HG03175 (cell line): ENCODE measurements around the gene KRTAP5-4.
A peak's percentile ranks its signal among the peaks of the same experiment; 100 is the strongest.
"Not testable (repeated sequence)": the region's sequence is repeated elsewhere in the genome, so short reads cannot be mapped to it uniquely, and the experiment has no call there.

Source experiments
- ATAC-seq: cut with Tn5 transposase; IDR thresholded peaks from one replicate; pipeline ENCODE4 v1.9.1; 2021; ENCODE audit warnings: mild to moderate bottlenecking, moderate library complexity; ENCODE audit not compliant: unreplicated experiment

Gene KRTAP5-4

DNA sequence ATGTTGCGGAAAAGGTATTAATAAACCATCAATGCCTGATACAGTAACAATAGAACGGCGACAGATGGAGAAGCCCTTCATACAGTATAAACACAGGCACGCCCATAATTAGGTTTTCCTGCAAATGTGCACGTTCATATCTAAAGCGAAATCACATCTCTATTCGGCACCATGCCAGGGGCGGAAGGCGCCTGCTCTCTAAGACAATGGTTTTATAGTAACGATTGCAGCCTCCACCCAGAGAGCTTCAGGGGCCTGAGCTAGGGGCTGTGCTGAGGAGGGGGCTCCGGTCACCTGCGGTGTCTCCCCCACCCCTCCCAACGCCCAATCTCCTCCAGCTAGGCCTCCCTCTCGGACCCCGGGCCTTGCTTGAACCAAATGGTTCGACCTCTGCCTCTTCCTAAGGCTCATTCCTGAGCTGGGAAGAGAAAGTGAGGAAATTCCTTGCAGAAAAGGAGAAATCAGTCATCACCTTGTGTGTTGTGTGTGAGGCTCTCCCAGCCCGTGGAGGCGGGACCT is 17.2 kb upstream of the KRTAP5-4 start:
- no peak for ATAC-seq

DNA sequence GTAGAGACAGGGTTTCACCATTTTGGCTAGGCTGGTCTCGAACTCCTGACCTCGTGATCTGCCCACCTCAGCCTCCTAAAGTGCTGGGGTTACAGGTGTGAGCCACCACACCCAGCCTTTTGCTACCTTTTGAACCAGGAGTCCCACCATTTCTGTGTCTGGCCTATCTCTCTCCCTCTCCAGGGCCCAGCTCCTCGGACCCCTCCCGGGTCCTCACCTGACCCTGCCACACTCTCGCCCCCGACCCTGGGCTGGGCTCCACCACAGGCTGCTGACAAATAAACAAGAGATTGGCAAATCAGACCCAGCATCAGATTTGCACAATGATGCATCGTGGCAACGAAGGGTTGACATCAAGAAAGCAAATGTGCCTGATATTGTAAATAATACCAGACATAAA is 16.4 kb upstream of the KRTAP5-4 start:
- ATAC-seq: no peak

GRCh38 chr11:1637628-1638027 is 15.7 kb upstream of the KRTAP5-4 start:
- no peak for ATAC-seq

DNA sequence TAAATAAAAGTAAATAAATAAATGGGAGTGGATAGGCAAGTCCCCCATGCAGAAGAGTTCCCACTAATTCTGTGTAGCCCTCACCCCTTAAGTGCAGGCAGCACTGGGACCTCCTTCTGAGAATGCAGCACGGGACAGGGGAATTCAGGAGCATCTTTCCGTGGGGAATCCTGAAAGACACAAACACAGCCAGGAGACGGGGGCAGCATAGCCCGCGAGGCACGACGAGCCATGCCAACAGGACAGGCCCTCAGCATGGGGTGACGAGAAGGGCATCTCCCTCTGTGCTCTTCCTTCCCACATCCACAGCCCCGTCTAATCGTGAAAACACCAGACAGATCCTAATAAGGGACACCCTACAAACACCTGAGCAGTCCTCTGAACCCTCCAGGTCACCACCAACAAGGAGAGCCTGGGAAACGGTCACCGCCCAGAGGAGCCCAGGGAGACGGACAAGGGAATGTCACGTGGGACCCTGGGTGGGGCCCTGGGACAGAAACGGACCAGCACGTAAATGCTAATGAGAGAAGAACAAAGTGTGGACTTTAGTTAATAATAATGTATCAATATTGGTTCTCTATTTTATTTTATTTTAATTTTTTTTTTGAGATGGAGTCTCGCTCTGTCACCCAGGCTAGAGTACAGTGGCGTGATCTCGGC is 14.5 kb upstream of the KRTAP5-4 start:
- no peak for ATAC-seq

- ATAC-seq: no peak
Measured at GRCh38 chr11:1633864-1634263, 11.9 kb upstream of the KRTAP5-4 start.

DNA sequence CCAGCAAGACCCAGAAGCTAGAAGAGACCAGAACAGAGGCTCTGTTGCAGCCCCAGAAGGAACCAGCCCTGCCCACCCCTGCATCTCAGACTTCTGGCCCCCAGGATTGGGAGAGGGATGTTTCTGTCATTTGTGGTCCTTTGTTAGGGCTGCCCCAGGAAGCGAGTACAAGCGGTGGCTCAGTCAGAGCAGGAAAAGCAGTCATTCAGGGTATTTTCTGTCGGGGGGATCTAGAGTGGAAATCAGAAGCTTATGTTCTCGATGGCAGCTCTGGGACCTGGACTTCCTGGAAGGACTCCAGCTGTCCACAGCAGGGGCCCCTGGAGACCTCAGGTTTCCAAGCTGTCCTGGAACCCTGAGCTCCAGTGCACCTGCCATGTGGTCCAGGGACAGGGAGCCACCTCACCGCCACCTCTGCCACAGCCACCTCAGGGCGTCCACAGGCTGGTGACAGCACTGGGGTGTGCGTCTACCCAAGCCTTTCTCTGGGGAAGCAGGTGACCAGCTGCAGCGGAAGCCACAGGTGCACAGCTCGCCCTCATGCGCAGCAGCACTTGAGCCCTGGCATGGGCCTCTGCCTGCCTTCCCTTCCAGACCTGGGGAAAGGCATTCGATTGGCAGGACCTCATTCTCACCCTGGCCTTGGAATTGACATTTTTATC is 10.2 kb upstream of the KRTAP5-4 start:
- ATAC-seq: no peak

DNA sequence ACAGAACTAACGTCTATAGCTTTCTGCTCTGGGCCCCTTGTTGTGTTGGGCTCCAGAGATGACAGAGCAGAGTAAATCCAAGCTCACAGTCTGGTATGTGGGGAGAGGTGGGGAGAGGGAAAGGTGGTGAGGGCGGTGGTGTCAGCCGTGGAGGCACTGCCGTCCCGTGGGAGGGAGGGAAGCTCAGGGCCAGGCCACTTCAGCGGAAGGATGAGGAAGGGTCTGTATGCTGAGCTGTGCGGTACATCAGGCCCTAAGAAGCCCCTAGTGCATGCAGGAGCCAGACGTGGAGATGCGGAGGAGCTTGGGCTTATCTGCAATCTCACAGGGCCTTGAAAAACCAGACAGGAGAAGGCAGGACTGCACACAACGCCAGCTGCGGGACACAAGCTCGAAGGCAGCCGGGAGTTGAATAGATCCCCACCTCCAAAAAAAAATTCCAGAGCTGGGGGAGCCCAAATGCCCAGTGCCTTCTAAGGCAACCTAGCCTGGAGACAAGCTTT is 9.2 kb upstream of the KRTAP5-4 start:
- ATAC-seq: no peak

DNA sequence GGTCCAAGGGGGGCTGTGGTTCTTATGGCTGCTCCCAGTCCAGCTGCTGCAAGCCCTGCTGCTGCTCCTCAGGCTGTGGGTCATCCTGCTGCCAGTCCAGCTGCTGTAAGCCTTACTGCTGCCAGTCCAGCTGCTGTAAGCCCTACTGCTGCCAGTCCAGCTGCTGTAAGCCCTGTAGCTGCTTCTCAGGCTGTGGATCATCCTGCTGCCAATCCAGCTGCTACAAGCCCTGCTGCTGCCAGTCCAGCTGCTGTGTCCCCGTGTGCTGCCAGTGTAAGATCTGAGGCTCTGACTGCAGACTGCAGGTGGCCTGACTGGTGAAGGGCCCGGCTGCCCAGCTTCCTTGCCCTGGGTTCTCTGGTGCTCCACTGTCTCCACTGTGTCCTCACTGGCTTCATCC is 8.3 kb upstream of the KRTAP5-4 start:
- no peak for ATAC-seq

DNA sequence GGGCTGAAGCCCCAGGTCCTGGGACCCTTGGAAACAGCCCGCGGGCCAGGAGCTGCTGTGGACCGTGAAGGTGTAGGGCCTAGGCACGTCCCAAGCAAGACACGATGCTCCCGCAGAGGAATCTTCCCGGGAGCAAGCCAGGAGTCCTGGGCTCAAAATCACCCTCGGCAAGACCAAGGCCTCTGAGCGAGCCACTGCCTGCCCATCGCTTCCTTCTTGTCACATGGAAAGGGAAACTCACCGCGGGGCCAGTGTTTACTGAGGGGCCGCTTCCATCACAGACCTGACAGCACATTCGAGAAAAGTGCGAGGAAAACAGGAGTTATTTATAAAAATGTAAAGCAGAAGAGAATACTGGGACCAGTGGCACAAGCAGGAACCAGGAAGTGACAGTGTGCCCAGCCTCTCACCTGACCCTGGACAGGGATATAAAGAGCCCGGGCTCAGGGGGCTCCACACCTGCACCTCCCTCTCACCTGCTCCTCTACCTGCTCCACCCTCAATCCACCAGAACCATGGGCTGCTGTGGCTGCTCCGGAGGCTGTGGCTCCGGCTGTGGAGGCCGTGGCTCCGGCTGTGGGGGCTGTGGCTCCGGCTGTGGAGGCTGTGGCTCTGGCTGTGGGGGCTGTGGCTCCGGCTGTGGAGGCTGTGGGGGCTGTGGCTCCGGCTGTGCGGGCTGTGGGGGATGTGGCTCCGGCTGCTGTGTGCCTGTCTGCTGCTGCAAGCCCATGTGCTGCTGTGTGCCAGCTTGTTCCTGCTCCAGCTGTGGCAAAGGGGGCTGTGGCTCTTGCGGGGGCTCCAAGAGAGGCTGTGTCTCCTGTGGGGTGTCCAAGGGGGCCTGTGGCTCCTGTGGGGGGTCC is 7.6 kb upstream of the KRTAP5-4 start, which contains the start of gene KRTAP5-5:
Gene KRTAP5-5 (plus strand): TSS at position 450 of the 860 bp plus-strand sequence. CDS start 66 bp downstream, at position 516.
- no peak for ATAC-seq

DNA sequence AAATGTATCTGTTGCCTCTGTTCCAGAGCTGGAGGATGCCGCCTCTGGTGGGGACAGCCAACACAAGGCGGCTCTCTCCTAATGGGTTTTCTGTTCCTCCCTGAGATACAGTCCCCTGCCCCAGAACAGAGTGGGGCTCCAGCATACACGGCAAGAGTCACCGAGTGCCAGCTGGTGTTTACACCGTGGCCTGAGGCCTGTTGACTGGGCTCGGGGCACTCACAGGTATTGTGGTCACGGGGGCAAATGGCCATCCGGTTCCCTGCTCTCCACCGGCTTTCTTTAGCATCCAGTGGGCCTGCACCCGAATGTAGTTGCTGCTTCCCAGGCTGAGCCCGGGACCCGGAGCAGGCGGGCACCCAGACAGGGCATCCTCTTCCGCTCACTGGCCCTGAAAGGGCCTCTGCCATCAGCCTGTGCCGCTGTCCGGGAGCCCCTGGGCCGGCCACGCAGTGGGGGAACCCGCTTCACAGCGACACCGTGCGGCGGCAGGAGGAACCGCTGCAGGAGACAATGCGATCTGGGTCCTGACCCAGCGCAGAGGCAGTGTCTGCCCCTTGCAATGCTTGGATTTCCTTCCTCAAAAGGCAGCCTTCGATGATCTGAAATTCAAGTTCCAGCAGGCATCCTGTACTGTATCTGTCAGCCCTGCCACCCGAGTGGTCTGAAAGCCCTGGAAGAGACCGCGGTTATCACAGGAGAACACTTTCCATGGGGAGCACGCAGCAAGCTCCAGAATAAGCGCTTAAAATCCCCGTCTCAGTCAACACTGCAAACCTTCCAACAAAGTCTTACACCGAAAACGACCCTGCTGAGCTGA is 6.8 kb upstream of the KRTAP5-4 start:
- ATAC-seq: no peak

- ATAC-seq: no peak
Measured at GRCh38 chr11:1625541-1625940, 3.6 kb upstream of the KRTAP5-4 start.

GRCh38 chr11:1624621-1625020 is 2.7 kb upstream of the KRTAP5-4 start:
- no peak for ATAC-seq

GRCh38 chr11:1623716-1624115 is 1.8 kb upstream of the KRTAP5-4 start:
- ATAC-seq: no peak

DNA sequence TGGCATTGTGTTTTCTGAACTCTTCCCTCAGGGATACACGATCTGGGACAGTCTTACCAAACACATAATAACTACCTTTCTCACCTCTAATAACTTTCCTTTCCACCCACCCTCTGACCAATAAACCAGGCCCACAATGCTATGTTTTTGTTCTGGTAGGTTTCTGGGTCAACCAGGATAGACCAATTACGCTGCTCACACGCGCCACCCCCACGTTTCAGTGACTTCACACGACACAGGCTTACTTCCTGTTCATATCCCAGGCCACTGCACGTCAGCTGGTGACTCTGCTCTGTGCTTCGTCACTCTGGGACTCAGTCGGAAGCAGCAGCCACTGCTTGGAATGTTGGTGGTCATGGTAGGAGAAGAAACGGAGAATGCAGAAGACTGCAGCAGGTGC is 2.5 kb downstream of the KRTAP5-4 start:
- no peak for ATAC-seq

DNA sequence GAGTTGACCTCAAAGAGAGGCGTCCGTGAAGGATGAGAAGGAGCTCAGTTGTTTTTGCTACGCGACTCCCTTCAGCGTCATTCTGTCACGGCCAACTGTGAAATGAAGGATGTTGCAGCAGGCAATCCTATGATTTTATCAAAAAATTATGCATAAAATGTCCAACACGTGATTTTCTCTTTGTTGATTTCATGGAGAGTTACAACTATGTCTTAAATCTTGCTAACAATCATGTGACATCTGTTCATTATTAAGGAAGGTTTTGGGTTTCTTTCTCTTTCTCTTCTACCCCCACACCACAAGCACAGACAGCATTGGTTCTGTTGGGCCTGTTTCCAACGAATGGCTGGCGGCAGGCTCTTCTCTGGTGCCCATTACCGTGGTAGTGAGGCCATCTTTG is 3.7 kb downstream of the KRTAP5-4 start:
- no peak for ATAC-seq

DNA sequence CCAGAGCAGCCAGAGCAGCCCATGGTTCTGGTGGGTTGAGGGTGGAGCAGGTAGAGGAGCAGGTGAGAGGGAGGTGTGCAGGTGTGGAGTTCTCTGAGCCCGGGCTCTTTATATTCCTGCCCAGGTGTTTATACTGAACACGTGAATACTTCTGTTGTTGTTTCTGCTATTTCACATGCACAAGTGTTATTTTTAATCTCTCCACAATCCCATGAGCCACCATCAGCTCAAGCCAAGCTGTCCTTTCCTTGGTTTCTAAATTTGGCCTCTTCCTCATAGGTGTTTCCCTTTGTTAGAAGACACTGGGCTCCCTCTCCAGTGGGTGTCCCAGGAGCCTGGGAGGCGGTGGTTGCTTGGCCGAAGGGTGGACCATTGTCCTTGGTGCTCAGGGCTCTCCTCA is 13.6 kb downstream of the KRTAP5-4 start, which contains the start of gene KRTAP5-3:
Gene KRTAP5-3 (minus strand): TSS at position 101 of the 400 bp plus-strand sequence. CDS start 78 bp downstream, at position 23.
- no peak for ATAC-seq

DNA sequence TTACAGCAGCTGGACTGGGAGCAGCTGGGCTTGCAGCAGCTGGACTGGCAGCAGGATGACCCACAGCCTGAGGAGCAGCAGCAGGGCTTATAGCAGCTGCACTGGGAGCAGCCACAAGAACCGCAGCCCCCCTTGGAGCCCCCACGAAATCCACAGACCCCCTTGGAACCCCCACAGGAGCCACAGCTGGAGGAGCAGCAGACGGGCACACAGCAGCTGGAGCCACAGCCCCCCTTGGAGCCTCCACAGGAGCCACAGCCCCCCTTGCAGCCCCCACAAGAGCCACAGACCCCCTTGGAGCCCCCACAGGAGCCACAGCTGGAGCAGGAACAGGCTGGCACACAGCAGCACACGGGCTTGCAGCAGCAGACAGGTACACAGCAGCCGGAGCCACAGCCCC is 14.0 kb downstream of the KRTAP5-4 start:
- ATAC-seq: not testable (repeated sequence)

DNA sequence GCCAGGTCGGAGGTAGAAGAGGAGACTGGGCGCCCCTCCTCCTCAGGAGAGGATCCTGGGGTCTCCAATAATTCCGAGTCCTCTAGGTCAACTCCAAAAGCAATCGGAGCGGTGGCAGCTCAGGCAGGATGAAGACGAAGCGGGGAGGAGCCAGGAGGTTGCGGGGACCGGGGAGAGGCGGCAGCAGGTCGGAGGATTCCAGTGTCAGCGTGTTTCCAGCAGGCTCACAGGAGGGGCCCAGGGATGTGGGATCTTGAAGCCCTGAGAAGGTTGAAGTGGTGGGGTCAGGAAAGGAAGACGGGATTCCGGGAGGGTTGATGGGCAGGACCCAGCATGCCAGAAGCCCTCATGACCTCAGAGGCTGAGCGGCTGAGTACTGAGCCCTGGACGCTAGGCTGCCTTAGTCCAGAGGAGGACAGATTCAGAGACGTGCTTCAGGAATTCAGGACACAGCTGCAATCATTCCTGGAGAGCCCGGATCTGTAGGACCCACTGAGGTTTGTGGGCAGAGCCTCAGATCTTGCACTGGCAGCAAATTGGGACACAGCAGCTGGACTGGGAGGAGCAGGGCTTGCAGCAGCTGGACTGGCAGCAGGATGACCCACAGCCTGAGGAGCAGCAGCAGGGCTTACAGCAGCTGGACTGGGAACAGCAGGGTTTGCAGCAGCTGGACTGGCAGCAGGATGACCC is 14.6 kb downstream of the KRTAP5-4 start:
- not testable (repeated sequence) for ATAC-seq

DNA sequence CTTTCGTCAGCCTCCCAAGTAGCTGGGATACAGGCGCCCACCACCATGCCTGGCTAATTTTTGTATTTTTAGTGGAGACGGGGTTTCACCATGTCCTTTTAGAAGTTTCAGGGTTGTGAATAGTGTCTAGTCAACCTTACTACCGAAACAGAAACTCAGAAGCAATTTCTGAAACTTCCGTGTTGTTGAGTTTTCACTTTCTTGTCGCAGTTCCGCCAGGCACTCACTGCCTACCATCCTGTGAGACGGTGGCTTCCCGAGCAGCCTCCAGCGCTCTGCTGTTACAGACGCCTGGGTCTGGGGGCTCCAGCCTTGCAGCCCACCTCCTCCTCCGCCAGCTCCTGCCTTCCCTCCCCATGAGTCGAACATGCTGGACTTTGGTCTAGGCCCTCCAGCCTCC is 16.0 kb downstream of the KRTAP5-4 start:
- peak; percentile 92 for ATAC-seq

- ATAC-seq: no peak
Measured at GRCh38 chr11:1604711-1605110, 17.2 kb downstream of the KRTAP5-4 start.
